HG02884 (cell line): ENCODE data around the gene MYLK.

ENCODE experiments used
- ATAC-seq: cut with Tn5 transposase; IDR thresholded peaks from one replicate; pipeline ENCODE4 v1.9.1; 2021; ENCODE audit warnings: mild to moderate bottlenecking, moderate library complexity; ENCODE audit not compliant: unreplicated experiment

Gene MYLK

DNA sequence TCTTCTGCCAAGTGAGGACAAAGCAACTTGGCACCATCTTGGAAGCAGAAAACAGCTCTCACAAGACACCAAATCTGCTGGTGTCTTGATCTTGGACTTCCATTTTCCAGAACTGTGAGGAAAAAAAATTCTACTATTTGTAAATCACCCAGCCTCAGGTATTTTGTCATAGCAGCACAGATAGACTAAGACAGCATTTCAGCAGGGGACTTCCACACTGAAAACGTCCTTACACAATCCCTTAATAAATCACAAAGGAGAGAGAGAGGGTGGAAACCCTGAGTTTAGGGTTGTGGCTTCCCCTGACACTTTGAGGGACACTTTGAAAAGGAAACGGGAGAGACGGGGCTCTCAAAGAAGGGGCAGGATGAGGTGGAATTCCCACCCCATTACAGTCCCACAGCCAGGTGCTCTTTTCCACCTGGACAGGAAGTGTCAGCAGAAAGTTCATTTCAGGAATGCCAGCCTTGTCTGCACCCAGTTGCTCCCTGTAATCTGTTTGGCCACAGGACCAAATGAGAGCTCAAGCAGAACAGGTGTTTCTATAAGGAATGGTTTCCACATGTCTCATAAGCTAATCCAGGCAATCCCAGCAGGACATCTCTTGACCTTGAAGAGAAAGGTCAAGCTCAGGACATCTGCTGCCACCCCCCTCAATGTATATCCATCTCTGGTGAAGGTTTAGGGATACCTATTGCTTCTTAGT is 51.3 kb downstream of the MYLK start:
- ATAC-seq = no peak

DNA sequence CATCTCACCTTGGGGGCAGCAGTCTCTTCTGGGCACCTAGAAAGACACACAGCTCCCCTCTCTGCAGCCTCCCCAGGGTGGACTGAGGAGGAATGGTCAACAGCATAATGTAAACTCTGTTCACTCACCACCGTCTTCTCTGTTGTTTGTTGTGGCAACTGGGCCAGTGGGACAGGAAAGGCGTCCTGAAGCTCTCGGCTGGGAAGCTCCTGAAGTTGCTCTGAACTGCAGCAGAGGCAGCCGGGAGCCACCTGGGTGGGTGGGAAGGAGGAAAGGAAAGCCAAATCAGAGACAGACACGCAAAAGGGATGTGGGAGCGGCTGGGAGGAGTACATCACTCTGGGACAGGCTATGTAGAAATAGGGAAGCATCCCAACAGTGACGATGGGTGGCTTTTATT is 52.7 kb downstream of the MYLK start:
- no peak for ATAC-seq

DNA sequence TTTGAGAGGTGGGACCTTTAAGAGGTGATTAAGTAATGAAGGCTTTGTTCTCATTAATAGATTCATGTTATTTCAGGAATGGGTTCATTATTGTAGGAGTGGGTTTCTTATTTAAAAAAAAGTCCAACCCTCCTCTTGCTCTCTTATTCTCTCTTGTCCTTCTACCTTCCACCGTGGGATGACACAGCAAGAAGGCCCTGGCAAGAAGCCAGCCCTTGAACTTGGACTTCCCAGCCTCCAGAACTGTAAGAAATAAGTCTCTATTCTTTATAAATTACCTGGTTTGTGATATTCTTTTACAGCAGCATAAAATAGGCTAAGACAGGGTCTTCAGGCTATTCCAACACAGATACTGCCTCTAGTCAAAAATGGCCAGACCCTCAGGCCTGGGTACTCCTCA is 62.2 kb downstream of the MYLK start:
- ATAC-seq = no peak

DNA sequence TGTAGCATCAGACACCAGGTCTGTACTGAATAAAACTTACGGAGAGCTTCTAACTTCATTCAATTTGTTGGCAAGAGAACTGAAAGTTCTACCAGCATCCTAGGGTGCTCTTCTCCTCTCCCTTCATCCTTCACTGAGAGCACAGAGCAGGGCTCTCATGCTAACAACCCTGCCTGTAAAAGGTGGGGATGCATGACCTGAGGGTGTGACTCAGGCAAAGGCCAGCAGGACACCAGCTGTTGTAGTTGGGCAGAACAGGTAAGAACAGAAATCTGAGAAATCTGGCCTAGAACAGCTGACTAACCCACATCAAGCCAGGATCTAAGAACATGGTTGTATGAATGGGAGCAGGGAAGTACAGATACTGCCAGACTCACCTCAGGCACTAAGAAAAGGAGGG is 64.2 kb downstream of the MYLK start:
- no peak for ATAC-seq

DNA sequence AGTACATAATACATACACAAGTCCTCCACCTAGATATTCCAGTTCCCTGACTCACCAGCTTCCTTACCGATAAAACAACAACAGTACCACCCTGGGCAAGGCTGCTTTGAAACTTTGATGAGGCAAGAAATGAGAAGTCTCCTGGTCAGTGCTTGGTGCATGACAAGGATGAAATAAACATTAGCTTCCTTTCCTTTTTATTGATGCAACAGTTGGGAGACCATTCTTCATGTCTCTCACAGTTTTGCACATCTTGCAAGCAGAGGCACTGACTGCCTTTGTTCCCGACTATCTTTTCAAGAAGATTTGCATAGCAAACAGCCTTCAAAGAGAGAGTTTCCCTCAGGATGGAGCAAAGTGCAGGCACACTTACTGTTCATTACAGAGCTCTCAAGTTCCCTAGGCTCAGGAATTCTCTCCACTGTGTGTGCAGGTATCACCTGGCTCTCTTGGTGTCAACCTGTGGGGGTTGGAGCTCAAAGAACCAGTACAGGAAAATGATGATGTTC is 65.2 kb downstream of the MYLK start:
- no peak for ATAC-seq

DNA sequence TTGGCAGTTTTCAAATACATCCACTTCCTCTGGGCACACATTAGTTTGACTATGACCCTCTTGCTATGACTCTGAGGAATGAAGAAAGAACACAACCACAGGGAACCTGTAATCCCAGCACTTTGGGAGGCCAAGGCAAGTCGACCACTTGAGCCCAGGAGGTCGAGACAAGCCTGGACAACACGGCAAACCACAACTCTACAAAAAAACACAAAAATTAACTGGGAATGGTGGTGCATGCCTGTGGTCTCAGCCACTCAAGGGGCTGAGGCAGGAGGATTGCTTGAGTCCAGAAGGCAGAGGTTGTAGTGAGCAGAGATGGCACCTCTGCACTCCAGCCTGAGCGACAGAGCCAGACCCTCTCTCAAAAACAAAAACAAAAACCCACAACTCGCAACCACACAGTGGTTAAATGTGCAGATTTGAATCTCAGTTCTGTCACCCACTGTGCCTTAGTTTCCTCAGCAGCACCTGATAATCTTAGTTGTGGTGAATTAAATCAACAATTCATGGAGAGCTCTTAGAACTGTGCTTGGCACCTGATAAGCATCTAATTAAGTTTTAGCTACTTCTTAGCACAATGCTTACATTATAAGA is 65.7 kb downstream of the MYLK start:
- ATAC-seq = no peak

DNA sequence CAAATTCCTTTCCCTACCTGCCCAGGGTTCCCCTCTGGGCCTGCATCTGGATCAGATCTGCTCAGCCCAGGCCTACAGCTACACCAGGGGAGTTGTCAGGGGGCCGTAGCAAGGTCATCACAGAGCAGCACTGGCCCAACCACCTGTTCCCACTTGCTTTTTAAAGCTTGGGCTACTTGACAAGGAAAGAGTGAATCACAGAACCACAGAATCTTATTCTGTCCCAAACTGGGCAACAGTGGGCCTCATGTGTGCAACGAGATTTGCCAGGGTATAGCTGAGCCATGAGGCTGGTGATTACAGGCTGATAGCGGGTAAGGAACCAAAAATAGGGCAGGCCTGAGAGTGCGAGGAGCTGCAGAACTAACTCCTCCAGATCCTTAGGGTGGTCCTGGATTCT is 66.7 kb downstream of the MYLK start:
- ATAC-seq = no peak

DNA sequence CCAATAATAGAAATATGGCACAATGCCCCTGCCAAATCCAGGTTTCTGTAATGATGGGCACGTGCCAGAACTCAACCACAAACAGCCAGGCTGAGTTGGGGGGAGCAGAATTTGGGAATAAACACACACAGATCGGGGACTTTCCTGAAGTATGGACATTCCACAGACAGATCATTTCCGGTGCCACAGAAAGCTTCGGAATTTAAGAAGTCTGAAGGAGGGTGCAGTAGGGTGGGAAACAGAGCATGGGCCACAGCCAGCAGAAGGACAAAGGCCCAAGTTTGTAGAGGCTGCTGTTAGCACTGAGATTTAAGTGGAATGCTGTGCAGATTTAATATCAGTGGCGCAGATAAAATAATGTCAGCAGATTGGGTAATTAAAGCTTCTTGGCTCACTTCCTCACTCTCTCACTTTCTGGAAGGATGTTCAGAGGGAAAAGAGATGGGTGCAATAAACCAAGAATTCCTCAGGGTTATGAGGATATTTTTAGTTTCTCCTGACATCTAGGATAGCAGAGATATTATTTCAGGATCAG is 67.4 kb downstream of the MYLK start:
- ATAC-seq = no peak

DNA sequence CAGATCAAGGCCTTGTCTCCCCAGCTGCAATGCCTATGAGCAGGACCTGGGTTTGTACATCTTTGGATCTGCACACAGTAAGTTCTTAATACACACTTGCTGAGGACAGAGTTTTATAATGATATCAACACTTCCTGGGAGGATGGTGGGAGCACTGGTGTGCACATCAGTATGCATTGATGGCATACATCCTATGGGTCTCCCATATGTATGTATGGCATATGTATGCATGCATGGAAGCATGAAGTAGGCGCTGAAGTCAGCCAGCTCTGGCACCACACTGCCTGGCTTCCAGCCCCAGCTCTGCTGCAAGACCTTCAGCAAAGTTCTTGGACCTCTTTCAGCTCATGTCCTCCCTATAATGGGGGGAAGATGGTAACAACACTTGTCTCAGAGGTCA is 68.2 kb downstream of the MYLK start:
- ATAC-seq = no peak

DNA sequence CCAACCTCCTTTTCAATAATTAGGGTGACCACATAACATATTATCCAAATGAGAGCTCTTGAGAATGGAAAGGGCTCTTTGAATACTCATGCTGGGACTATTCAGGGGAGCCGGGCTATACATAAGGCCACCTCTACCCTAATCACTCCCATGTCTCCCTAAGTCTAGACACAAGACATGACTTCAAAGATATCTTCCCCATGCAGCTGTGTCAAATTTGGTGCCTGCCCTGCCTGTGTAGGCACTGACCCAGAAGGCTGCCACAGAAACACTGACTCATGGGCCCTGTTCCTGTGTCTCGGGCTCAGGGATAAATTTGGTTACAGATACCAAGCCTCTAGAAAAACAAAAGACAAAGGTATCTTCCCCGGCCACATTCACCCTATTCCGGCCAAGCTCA is 70.3 kb downstream of the MYLK start:
- ATAC-seq = no peak

DNA sequence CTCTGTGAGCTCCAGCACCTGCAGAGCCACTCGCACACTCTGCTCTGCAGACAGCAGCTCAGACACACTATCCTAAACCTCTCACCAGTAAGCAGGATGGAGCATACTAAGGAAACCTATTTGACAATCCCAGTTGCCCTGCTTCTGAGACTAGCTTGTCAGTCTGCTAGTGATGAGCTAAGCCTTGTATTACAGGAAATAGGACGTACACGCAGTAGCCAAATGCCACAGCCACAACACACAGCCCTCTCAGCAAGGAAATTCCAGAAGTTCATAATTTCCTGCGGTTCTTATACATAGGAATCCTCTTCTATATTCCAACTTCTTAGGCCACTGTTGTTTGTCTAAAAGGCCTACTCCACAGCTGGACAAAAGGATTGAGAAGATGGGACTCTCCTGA is 74.5 kb downstream of the MYLK start:
- no peak for ATAC-seq

DNA sequence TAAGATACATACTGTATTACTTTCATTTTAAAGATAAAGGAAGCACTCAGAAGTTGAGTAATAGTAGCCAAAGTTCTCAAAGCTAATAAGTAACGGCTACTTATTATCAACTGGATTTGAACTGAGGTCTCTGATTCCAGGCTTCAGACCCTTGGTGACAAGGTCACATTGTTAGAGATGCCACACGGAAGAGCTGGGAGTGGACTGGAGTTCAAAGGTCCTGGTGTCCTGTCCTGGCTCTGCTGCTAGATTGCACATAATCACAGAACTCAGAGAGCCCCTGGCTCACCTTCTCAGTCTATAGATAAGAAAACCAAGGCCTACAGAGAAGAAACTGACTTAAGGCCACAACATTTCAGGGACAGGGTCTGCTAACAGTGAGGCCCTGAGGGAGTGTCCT is 75.3 kb downstream of the MYLK start:
- ATAC-seq = no peak

DNA sequence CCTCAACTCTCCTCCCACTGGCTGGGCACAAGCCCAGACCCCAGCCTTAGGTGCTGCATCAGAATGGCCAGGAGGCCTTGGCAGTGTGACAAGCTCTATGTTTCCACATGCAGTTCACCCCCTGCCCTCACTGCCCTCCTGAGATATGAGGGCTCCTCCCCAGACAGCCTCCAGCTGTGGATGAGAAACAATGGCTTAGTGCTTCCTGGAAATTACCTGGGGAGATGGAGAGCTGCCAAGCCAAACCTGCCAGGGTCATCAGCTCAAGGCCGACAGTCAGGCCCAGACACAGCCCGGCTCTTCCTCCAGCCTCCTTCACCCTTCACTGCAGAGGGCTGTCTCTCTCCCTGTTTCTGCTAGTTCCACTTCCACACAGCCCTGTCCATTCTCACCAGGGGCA is 76.3 kb downstream of the MYLK start:
- ATAC-seq = no peak

DNA sequence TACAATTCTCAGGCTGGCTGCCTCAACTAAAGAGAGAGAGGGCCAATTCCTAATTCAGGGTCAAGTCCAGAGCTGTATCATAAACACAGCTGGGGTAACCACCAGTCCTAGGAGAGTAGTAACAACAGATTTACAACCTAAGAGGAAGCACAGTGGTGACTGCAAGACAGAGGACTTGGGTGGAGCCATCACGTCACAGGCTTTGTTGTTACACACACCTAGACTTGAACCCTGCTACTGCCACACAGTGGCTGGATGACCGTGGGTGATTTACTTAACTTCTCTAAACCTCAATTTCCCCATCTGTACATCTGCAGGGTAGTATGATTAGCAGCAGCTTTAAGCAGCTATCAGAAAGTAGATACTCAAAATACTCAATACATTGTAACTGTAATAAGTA is 78.6 kb downstream of the MYLK start:
- no peak for ATAC-seq

DNA sequence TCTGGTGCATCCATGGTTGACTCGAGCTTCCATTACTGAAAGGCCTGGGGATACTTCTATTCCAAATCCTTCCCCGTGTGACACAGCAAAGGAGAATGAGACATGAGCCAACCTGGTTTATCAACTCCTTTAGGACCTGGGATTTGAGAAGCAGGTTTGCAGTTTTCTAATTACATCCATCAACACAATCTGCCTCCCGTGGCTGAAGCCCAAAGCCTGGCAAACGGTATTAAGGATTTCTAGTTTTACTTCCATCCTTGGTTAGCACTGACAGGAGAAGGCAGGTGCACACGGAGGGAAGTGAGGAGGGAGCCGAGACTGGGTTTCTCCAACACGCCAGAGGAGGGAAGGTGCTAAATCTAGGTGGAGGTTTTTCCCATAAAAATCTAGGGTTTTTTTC is 79.0 kb downstream of the MYLK start:
- no peak for ATAC-seq

DNA sequence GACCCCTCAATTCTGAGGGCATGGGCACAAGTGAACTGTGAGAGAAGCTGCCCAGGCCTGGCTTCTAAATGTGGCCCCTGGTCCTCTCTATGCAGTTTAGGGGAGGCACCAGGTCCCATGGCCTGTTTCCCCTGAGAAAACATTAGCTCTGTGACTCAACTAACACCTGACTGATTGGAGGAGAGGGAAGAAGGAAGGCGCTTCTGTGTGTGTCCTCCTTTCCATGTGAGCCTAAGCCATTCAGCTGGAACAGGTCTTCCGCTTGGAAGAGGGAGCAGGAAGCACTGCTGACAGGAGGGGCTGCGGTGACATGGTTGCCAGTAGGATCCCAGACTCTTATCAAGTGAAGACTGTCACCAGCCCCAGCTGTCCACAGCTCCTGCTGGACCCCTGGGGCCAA is 79.5 kb downstream of the MYLK start:
- ATAC-seq = no peak

DNA sequence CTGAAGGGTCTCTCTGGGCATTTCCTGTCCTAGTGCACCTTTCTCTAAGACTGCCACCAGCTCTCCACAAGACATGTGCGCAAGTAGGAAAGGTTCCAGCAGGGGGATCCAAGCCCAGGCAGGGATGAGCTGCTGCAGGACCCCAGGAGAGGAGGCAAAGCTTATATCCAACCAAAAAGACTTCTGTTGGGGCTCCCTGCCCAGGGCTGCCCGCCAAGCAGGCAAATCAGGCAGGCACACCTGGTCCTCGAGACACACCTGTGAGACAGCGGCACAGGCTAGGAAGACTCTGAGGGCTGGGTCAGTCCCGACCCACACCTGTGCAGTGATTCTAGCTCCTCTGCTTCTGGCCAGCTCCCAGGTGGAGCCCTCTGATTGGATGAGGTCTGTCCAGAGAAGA is 80.6 kb downstream of the MYLK start:
- ATAC-seq = no peak

DNA sequence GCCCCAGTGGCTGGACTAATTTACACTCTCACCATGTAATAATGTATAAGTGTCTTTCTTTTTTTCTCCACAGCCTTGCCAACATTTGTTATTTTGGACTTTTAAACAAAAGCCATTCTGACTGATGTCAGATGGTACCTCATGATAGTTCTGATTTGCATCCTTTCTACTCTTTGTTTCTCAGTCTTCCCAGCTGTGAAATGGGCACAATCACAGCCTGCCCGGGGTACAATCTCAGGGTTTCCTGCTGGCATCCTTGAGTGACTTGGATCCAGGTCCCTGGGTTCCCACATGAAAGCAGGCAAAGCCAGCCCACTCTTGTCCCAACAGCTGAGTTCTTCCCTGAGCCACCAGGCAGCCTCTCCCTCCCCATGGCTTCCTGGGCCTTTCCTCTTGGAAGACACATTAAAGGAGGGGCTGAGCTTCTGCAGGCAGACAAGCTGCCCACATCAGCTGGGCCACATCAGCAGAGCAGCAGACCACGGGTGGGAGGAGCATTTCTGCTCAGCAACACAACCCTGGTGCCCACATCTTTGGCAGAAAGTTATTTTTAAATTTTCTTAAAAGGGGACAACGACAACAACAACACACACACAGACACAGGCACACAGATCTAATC is 82.0 kb downstream of the MYLK start:
- ATAC-seq = no peak

DNA sequence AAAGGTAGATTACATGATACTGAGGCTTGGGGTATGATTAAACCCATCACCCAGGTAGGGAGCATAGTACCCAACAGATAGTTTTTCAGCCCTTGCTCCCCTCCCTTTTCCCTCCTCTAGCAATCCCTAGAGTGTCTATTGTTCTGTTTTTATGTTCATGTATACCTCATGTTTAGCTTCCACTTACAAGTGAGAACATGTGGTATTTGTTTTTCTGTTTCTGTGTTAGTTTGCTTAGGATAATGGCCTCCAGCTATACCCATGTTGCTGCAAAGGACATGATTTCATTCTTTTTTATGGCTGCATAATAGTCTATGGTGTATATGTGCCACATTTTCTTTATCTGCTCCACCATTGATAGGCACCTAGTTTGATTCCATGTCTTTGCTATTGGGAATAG is 82.7 kb downstream of the MYLK start:
- ATAC-seq = no peak

DNA sequence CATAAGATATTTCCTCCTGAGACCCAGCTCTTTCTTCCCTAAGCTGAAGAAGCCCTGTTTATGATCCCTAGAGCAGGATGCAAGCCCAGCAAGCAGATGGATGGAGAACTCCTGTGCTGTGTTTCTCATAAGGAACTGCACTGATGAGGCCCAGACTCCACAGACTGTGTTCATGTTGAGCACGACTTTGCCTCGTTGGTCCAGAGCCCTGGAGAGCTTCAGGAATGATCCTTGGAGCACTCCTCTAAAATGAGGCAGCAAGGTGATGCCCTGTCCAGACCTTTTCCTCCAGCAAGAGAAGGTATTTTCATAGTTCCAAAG is 83.8 kb downstream of the MYLK start:
- no peak for ATAC-seq

DNA sequence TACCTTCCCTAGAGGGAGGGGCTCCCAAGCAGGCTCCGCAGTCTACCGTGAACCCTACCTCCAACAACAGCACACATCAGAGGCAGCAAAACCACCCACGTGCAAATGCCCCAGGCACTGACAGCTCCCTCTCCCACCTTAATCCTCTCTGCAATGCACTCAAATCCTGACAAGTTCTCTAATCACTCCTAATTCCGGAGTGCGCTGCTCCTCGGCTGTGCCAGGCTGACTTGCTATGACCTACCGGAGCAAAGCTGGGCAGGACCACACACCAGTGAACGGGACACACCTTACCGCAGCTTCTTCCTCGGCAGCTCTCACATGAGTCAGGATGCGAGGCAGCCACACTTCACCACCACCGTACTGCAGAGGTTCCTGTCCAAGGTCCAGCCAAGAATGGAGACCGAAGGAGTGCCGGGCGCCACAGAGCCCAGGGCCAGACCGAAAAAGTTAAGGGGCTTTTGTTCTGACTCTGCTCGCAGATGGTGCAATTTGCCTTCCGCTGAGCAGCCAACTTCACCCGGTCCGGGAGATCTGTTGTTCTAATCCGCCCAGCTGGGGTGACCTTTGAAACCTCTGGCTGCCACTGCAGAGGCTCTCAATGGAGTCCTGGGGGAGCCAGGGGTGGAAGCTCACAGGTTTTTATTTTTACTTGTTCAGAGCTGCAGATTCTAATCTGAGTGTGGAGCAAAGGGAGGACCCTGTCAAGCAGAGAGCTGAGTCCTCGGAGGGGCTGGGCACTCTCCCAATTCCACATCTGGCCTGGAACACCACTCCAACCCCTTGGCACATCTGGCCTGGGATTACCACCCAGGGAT is 84.4 kb downstream of the MYLK start:
- ATAC-seq = no peak

DNA sequence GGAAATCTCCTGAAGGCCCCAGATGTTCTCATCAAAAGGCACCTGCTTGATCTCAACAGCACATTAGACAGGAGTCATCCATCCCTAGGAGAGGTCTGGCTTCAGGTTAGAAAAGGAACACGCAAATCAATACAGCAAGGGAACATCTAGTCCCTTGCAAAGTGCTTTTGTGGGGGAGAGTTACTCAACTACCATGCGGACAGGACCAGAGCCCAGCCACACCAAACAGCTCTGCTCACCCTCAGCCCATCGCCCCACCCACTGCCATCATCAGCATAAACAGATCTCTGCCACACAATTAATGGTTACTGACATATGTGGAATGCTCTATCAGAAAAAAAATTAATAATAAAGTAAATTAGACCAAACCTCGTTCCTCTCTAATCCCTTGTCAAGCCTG is 85.6 kb downstream of the MYLK start:
- ATAC-seq = no peak
